T47D (cell line): ENCODE measurements around the gene CD55.

Experiments
- DNase-seq, 2 experiments: peaks; one replicate each; pipeline versions ENCODE4 v3.0.0 to v3.0.0-alpha.2; 2011 to 2012; ENCODE audit warnings: low read depth in 1 of 2, low spot score in 1 of 2
- JUND ChIP-seq: IDR thresholded peaks from 2 replicates; pipeline ENCODE4 v1.6.1; 2012; ENCODE audit warnings: low read depth
- in situ Hi-C: cut with HindIII; loops from 2 replicates; pipeline ENCODE4 v1.10.0; 2016; ENCODE audit warnings: low sequenced_read_pairs, low pct_unique_long_range_greater_than_20kb

The CD55 gene

DNA sequence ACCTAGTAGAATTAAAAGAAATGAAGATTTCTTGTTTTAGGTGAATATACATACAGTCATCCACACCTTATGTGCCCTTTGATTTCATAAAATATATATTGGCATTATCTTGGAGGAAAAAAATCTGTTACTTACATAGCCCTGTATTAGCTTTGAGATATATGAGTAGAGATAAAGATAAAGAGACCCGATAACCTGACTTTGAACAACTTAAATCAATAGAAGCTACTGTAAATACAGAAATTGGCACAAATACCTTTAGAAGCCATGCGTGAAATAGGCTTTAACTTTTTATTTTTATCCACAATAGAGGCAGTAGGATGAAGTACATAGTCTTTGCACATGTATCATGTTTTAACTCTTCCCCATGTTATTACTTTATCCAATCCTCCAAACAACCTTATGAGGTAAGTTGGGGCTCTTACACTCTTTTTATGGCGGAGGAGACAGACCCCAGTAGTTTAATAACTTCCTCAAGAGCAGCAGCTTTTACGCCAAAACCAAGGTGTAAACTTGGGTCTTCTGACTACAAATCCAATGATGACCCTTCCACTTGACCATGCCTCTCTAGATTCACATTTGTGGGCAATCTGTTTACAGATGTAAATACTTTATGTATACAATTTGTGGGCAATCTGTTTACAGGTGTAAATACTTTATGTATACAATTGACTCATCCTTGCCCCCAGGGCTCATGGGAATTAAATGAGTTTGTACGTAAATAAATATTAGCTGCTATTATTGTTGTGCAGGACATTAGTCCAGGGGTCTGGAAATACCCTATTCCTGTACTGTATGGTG is 2.1 kb downstream of the CD55 start:
- in situ Hi-C loops = no loop called here
- TF ChIP-seq JUND = no peak
- DNase-seq = peak in 1 of 2 experiments; percentile 47

DNA sequence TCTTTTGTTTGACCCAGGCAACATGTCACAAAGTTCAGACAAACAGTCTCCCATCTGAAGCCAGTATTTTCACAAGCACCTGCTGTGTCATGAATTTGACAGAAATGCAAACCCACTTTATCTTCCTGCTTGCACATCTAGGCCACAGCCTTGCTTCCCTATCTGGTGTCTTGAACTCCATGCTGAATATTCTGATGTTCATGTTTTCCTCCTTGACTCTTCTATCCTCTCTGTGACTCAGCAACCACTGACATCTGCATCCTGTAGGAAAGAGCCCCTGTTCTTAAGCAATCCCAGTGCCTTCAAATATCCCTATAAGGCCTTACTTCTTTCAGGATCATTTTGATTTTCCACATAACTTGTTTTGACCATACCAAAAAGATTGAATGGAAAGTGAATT is 6.5 kb downstream of the CD55 start:
- in situ Hi-C loops = no loop called here
- TF ChIP-seq JUND = no peak
- no peak for DNase-seq

DNA sequence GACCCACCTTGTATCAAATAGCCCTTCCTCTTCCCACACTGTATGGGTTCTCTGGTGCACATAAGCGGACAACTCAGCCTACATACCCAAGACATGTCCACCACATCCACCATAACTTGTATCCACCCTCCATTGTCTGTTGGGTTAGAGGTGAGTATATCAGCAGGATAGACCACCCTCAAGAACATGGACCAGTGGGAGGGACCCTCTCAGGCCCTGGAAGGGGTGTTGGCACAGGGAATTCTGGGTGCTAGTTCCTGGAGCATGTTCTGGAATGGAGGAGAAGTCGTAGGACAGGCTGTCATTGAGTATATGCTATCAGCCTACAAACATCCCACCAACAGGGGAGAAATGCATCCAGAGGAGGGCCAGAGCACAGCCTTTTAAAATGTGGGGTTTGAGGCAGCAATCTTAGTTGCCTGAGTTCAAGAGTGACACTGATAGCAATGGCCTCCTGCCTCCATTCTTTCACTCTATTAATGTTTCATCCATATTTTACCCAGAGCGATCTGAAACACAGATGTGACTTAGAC is 7.5 kb downstream of the CD55 start:
- in situ Hi-C loops = no loop called here
- no peak for TF ChIP-seq JUND
- no peak for DNase-seq

DNA sequence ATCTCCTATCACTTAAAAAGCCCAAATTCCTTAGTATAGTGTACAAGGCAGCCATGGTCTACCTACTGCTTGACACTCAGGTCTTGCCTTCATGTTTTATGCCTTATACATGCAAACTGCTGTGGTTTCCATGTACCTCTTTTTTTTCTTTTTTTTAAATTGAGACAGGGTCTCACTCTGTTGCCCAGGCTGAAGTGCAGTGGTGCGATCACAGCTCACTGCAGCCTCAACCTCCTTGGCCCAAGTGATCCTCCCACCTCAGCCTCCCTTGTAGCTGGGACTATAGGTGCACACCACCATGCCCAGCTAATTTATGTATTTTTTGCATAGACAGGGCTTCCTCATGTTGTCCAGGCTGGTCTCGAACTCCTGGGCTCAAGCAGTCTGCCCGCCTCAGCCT is 8.0 kb downstream of the CD55 start:
- no peak for DNase-seq
- in situ Hi-C loops = no loop called here
- no peak for TF ChIP-seq JUND

DNA sequence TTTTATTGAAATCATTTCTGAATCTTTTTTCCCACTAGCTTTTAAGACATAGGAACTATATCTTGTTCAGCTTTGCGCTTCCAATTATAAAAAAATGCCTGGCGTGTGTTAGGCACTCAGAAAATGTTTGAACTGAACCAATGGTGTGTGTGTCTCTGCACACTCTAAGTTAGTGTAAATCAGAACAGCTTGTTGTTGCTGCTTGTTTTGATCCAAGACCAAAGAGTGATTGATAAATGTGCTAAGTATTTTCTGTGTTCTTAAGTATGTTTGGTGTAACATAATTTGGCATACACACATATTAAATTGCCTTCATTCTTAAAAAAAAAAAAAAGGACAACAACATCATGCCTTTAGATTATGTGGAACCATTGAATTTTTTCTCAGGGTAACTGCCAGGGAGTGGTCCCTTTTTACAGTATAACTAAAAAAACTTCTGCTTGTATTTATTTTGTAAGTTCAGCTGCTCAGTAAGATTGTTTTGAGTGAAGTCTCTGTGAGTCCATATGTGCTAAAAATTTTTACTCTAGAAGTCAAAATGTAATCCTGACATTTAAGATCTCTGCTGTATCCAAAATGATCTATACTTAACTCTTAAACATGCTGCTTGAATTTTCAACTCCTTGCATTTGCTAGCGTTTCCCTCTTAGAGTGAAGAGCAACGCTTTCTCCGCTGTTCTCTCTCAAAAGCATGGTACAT is 8.7 kb downstream of the CD55 start:
- DNase-seq = no peak
- no peak for TF ChIP-seq JUND
- in situ Hi-C loops = no loop called here

DNA sequence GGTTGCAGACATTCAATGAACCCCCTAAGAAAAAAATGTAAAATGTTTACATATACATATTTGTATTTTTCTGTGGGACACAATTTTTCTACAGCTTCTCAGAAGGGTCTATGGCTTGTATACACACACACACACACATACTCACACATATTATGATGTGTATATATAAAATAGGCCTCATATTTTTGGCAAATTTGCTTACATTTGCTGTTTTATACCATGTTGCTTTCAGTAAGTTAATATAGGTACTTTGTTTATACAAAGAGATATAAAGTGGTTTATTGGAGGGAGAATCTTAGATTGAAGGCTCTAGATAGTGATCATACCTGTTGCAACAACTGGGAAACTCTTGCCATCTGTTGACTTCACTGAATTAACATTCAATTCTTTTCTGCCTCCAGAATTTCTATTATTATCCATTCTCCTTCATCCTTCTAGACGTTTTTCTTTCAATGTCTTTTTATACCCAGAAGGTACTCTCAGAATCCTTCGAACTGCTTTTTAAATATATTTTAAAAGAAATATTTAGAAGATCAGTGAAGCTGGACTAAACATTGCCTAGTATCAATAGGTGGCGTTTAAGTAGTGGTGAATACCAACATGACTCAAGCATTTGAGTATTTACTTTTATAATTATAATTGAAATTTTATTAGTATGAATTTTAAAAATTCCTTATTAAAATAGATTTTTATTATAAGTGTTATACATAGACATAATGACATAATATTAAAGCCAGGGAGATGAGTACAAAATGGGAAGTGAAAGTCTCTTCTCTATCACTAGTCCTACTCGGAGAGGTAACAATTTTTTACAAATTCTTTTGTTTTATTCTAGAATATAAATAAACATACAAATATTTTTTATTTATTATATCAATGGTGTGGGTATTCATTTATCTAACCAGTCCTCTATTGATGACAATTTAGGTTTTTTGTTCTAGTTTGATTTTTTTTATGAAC is 10.2 kb downstream of the CD55 start:
- no peak for TF ChIP-seq JUND
- in situ Hi-C loops = no loop called here
- no peak for DNase-seq

DNA sequence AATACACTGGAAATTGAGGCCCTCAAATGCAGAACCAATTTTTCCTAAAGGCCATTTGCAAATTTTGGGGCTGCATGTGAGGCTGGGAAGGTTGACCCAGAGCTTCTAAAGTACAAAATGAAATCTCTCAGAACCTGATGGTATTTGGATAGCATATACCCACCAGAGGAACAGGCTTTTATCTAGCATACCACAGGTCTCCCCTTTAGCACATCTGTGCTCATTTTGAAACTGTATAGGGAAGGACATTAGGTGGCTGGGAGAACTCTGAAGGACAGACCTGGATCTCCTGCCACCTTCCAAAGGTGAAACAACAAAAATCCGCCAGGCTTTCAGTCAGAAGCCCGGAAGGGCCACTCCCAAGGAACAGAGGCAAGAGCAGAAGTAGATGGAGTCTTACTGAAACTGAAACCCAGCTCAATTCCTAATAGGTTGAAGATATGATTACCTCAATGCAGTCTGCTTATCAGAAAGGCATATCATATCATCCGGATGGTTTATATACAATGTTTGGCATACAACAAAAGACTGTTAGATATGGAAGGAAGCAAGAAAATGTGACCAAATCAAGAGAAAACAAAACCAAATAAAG is 11.6 kb downstream of the CD55 start:
- TF ChIP-seq JUND = no peak
- in situ Hi-C loops = no loop called here
- DNase-seq = no peak

DNA sequence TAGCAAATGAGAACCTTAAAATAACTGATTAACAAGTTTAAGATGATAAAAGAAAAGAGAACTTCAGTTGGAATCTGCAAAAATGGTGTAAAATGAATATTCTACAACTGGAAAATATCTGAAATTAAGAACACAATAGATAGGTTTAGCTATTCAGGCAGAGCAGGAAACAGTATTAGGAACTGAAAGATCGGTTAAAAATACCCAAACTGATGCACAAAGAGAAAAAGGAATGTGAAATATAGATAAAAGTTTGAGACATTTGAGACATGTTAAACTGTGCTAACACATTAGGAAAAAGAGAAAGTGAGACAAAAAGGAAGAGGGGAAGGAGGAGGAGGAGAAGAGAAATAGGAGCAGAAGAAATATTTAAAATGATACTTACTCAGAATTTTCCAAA is 12.1 kb downstream of the CD55 start:
- in situ Hi-C loops = no loop called here
- no peak for TF ChIP-seq JUND
- no peak for DNase-seq

DNA sequence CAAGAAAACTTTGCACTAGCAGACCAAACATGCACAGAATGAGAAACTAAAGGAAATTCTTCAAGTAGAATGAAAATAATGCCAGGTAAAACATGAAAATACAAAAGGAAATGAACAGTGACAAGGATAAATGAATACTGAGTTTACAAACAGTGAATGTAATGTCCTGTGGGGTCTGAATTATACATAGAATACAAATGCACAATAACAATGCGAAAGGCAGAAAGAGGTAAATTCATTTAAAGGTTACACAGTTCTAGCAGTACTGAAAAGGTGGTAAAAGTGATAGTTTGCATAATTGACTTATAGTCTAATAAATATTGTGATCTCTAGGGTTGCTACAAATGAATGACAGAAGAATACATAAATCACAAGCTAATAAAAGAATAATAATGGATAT is 12.9 kb downstream of the CD55 start:
- in situ Hi-C loops = no loop called here
- no peak for TF ChIP-seq JUND
- DNase-seq = no peak

DNA sequence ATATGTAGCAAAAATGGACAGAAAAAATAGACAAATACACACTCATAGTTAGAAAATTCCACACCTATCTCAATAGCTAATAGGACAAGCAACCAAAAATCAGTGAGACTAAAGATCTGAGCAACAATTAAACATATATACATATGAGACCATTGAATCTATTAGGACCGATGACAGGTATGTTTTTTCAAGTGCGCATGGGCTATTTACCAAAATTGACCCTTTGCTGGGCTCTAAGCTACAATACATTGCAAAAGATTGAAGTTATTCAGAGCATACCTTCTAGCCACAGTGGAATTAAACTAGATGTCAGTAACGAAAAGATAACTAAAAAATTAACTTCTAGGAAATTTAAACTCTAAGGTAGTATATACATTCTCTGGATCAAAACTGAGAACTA is 13.7 kb downstream of the CD55 start:
- no peak for DNase-seq
- in situ Hi-C loops = no loop called here
- TF ChIP-seq JUND = no peak

DNA sequence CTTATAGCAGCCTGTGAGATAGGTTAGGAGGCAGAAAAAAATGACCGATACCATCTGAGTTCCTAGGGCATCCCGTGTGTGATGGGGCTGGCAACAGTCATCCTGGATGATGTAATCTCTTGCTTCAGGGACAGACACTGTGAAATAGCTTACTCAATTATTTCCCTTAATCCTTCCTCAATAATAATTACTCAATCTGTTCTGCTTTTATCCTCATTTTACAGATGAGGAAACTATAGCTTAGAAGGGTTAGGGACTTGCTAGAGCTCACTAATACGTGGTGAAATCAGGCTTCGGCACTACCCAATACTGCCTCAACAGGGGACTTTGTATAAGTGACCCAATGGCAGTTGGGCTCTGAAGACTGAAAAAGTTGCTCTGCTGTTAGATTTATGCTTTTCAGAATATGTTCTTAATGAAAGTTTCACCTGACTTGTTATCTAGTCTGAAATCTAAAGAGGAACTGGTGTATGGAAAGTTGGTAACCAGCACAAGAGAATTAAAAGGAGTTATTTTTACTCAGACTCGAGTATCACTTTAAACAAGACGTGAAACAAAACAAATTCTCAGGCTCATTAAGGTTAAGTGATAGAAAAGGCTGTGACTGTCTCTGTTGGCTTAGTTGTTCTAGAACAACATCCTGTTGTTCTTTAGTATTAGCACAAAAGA is 14.4 kb downstream of the CD55 start:
- TF ChIP-seq JUND = no peak
- DNase-seq = no peak
- in situ Hi-C loops = no loop called here
